ENCODE data around the gene MRPL47.

Gene MRPL47

DNA sequence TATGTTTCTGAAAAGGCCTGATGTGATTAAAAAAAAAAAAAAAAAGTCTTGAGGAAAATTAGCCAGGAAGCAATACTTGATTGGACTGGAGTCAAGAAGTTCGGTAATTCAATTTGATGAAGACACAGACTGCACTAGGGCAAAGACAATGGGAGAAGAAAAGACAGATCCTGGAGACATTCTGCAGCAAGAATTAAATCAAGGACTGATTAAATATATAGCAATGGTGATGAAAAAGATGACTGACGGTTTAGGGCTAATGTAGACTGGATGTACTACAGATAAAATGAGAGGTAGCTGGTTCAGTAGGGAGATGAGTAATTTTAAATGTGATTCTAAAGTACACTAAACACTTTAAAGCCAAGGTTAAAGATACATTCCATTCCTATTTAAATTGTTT lies 13.8 kb downstream of the MRPL47 start:
- DNase-seq: no peak

DNA sequence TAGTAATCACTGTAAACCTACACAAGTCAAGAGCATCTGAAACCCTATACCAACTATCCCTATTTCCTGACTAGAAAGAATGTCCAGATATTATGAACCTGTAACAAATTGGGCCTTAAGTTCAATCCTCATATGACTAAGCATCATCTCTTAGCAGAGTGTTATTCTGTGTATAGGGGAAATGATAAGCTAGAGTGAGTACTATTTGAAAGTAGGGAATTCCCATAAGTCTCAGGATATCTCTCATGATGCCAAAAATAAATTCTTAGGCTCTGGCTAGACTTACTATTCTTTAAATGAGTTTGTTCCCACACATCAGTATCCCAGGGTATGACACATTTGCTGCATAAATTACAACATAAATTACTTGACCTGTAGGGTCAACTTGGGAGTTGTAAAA lies 15.3 kb downstream of the MRPL47 start:
- no peak for DNase-seq

DNA sequence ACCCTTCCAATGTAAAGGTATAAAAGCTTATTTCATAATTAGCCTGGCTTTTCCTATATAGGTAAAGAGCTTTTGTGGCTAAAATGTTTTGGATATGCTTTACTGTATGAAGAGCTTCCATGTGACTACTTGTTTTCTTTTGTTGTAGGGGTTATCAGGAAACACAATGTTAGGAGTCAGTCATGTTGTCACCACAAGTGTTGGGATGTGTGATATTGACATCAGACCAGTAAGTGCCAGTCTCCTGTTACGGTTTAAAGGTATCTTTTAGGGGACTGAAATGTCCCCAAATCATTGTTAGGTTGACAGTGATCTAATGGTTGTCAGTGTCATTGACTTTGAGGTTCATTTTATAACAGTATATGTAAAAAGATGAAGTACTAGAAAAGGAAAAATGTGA lies 23.4 kb downstream of the MRPL47 start:
- no peak for DNase-seq

DNA sequence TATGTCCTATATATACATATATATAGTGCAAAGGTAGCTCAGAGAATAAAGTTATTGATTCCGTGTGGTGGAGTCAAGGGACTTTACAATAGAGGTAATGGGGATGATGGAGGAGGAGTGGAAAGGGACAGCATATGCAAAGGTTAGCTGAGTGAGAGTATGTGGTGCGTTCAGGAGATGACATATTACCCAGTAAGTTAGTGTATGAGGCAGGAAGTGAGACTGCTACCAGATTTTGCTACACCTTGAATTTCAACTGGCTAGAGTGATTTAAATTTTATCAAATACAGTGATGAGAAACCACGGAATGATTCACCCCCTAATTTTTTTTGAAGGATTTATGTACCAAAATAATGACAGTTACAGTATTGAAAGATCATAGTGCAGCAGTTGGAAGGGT lies 38.9 kb downstream of the MRPL47 start:
- DNase-seq: no peak

DNA sequence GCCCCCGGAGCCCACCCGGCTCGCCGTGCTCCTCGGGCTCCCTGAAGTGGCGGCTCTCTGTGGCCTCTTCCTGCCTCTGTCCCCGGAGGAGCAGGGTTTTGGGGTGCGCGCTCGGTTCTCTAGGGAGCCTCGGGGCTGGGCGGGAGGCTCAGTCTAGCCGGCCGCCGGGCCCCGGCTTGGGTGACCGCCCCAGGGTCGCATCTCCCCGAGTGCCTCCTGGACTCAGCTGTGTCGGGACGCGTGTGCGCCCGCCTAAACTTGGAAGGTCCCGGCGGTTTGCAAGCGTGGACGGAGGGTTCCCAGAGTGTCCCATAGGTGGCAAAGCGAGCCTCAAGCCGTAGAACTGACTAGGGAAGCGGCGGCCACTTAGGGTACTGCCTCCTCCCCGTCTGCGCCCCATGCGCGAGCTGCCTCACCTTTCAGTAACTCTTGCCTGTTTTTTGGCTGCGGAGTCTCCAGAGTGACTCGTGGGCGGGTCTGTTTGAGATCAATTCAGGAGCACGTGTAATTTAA lies 41.1 kb downstream of the MRPL47 start:
- DNase-seq: peak; percentile 41 to 88 (median 85)

DNA sequence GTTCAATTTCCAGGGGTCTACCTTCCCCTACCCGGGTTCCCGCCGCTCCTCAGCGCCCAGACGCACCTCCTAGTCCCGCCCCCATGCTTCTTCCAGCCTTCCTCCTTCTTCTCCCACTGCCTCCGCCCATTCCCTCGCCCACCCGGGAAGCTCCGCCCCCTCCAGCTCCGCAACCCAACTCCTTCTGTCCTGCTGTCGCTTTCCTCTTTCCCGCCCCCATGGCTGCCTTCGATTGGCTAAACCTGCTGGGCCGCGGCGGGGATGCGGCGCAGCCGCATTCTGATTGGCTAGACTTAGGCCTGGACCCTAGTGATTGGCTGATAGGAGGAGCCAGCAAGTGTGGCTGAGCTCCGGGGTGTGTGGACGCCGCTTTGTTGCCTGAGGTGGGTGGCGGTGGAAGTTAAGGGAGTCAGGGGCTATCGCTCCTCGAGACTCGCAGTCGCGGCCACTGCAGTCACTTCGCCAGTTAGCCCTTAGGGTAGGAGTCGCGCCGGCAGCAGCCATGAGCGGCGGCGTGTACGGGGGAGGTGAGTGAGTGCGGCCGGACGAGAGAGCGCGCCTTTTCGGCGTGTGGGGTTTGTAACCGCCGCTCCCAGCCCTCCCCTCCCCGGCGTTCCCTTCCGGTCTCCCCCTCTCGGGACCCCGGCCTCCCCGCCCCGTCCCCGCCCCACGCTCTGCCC lies 41.7 kb downstream of the MRPL47 start, which contains the start of gene ACTL6A:
Gene ACTL6A (plus strand): TSS at position 336 of the 680 bp plus-strand sequence. CDS start 167 bp downstream, at position 503.
- peak; percentile 99 to 100 (median 100) for DNase-seq

DNA sequence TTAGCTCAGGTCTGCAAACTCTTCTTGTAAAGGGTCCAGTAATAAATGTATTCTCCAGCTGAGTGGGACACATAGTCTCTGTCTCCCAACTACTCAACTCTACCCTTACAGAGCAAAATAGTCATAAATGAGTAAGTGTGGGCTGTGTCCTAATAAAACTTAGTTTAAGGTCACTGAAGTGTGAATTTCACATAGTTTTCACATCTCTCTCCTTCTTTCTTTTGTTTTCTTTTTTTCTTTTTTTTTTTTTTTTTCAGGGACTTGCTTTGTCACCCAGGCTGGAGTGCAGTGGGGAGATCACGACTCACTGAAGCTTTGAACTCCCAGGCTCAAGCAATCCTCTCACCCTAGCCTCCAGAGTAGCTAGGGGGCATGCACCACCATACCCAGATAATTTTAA lies 43.6 kb downstream of the MRPL47 start:
- no peak for DNase-seq

DNA sequence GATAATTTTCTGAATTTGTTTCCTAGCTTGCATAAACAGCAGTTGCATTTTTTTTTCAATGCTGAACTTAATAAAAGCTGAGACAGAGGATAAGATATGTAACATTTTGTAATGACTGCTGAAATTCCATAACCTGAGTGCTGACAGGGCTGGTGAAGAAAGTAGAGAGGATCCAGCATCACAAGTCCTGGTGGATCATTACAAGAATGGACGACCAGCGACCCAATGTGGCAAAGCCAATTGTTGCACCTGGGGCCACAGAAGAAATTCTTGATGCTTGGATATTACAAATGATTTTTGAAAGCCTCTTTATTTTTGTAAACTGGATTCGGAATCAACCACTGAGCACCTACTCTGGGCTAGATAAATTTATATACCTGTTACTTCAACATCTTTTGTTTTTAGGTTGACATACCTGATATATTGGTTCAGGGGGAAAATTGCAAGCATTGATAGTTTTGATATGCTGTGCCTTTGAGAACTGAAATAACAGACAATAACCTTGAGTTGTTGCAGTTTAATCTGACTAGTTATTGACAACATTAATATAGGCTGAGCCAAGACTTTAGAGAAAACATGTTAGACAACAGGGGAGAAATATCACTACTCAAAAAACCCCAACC lies 45.6 kb downstream of the MRPL47 start:
- peak; percentile 56 to 75 (median 66) for DNase-seq

DNA sequence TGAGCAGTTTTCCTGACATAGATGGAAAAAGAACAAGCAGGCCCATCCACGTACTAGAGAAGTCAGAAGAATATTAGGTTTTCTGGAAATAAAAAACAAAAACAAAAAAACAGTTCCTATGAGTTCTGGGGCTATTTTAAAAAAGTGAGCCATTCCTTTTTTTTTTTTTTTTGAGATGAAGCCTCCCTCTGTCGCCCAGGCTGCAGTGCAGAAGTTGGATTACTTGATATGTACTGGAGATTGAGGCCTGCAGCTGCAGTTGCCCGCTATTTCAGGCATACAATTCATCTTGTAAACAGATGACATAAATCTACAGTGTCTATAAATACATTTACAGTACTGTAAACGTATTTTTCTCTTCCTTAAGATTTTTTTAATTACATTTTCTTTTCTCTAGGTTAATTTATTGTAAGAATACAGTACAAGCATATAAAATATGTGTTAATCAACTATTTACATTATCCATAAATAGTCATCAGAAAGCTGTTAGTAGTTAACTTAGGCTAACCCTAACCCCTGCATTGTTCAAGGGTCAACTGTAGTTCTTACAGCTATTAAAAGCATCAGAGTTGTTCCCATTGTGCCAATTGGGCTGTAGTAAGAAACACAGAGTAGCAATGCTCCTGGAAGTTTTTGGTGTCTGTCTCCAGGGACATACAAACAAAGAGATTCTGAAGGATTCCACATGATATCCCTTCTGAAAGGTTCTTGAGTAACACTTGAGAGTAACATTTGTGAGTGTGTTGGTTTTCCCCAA lies 52.9 kb downstream of the MRPL47 start:
- DNase-seq: no peak

DNA sequence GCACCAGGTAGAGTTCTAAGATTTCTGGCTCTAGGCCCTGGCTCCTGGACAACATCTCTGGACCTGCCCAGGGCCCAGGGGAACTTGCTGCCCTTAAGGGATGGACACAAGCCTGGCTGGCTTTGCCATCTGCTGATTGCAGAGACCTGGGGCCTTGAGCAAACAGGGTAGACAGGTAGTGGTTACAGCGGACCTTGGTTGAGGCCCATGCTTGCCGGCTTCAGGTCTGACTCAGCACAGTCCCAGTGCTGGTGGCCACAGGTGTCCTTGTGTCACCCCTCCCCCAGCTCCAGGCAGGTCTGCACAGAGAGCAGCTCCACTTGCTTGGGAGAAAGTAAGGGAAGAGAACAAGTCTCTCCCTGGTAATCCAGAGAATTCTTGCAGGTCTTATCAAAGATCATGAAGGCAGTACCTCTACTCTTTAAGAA lies 57.6 kb downstream of the MRPL47 start:
- DNase-seq: no peak

DNA sequence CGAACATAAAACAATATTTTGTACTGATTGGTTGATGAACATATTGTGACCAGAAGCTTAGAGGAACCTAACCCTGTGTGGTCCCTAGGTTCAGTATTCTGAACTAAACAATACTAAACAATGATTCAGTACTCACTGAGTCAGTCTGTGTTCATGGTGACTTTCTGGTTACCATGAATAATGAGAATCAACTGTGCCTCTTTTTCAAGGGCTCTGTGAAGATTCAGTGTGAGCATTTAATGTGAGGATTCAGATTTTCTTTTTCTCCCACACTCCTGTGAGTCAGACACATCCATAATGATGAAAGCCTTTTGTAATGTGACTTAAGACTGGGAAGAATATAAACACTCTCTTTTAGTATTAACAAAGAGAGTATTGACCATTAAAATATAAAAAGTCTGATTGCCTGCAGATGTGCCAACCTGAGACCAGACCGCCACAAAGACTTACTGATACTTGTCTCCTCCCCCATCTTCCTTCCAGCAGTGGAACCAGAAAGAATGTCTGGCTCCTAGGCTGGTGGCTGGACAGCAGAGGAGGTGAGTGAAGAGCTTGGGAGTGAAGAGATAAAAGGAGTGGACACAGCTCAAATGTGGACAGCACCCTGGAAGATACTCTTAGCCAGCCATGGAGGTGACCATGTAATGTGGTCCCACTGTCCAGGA lies 59.3 kb downstream of the MRPL47 start:
- DNase-seq: no peak

DNA sequence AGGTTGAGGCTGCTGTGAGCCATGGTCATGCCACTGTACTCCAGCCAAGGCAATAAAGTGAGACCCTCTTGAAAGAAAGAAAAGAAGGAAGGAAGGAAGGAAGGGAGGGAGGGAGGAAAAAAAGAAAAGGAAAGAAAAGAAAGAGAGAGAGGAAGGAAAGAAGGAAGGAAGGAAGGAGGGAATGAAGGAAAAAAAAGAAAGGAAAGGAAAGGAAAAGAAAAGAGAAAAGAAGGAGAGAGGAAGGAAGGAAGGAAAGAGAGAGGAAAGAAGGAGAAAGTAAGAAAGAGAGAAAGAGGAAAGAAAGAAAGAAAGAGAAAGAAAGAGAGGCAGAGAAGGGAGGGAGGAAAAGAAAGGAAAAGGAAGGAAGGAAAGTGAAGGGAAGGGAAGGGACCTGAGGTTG lies 62.1 kb downstream of the MRPL47 start:
- DNase-seq: no peak

DNA sequence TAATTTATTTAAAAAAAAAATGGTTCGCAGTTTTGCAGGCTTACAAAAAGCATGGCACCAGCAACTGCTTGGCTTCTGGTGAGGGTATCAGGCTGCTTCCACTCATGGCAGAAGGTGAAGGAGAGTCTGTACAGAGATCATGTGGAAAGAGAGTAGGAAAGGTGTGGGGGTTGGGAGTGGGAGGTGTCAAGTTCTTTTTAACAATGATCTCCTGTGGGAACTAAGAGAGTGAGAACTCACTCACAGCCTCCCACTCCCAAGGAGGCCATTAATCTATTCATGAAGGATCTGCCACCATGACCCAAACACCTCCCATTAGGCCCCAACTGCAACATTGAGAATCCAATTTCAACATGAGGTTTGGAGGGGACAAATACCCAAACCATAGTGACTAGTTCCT lies 62.8 kb downstream of the MRPL47 start:
- no peak for DNase-seq

DNA sequence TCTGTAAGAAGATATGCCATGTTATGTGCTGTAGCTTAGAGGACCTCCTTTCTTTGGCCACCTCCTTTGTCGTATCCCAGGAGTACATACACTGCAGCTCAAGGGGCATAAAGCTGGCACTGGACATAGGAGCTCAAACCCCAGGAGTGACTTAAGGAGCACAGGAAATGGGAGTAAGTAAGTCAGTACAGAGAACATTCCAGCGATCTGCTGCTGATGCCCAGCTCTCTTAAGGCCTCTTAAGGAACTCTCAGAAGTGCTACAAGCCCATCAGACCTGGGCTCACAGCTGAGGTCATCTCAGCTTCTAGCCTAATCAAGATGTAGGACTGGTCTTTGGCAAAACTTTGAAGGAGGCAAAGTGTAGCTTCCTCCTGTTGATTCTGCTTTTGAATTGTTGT lies 63.3 kb downstream of the MRPL47 start:
- DNase-seq: no peak

Measured in NCI-H1417 (cell line).